Osteoblast (primary cell): ENCODE measurements around the gene ARMC7. TPM values are rescaled to one million over a fixed set of nuclear protein-coding genes. Genes with fewer than 3 reads are reported as not detected.

ENCODE experiments used
- DNase-seq: peaks from one replicate; pipeline ENCODE4 v3.0.0; 2011; ENCODE audit warnings: low spot score, mixed read lengths; ENCODE audit not compliant: insufficient read length; ENCODE audit errors: missing footprints
- H2AFZ ChIP-seq: 2 replicates; pipeline ENCODE4 v1.6.0; 2011; ENCODE audit warnings: mild to moderate bottlenecking, low read length
- H3K27ac ChIP-seq: 2 replicates; pipeline ENCODE4 v1.5.1; 2011; ENCODE audit warnings: mild to moderate bottlenecking, low read depth, low read length, moderate library complexity
- H3K27me3 ChIP-seq: 2 replicates; pipeline ENCODE4 v1.6.0; 2012; ENCODE audit warnings: mild to moderate bottlenecking, control low read depth, inconsistent platforms, low read length, moderate library complexity; ENCODE audit not compliant: insufficient read depth
- H3K36me3 ChIP-seq: 2 replicates; pipeline ENCODE4 v1.5.1; 2011; ENCODE audit warnings: mild to moderate bottlenecking, low read length, control low read depth, moderate library complexity; ENCODE audit not compliant: insufficient read depth
- H3K4me1 ChIP-seq: 2 replicates; pipeline ENCODE4 v1.5.1; 2011; ENCODE audit warnings: mild to moderate bottlenecking, low read length, control low read depth, moderate library complexity; ENCODE audit not compliant: insufficient read depth
- H3K4me2 ChIP-seq: 2 replicates; pipeline ENCODE4 v1.6.0; 2011; ENCODE audit warnings: mild to moderate bottlenecking, low read length; ENCODE audit not compliant: insufficient read depth
- H3K4me3 ChIP-seq: fragments of 200-600 bp; sonication (generic); 3 replicates; pipeline ENCODE4 v1.5.1; 2012; ENCODE audit warnings: mild to moderate bottlenecking, low read length, inconsistent platforms; ENCODE audit not compliant: insufficient read depth
- H3K79me2 ChIP-seq: 2 replicates; pipeline ENCODE4 v1.6.0; 2012; ENCODE audit warnings: mild to moderate bottlenecking, low read length, control low read depth, inconsistent platforms; ENCODE audit not compliant: insufficient read depth
- H3K9me3 ChIP-seq: 2 replicates; pipeline ENCODE4 v1.5.1; 2011; ENCODE audit warnings: low read depth, low read length, control low read depth
- H4K20me1 ChIP-seq: 2 replicates; pipeline ENCODE4 v1.6.0; 2012; ENCODE audit warnings: mild to moderate bottlenecking, low read length, control low read depth; ENCODE audit not compliant: insufficient read depth
- total RNA-seq: library from RNA; depleted of rRNA; stranded (reverse); fragments of >200 nt; gene quantifications from 2 replicates; pipeline ENCODE4 v1.2.3, GENCODE V29; 2012
- TF ChIP-seq, protein P1 (sequence below): IDR thresholded peaks from 2 replicates; pipeline ENCODE4 v1.5.1; 2011; ENCODE audit warnings: mild to moderate bottlenecking, low read depth, low read length, moderate library complexity; ENCODE audit errors: extremely low read depth

The ARMC7 gene
- total RNA-seq, 1 donor = 3.3 TPM

DNA sequence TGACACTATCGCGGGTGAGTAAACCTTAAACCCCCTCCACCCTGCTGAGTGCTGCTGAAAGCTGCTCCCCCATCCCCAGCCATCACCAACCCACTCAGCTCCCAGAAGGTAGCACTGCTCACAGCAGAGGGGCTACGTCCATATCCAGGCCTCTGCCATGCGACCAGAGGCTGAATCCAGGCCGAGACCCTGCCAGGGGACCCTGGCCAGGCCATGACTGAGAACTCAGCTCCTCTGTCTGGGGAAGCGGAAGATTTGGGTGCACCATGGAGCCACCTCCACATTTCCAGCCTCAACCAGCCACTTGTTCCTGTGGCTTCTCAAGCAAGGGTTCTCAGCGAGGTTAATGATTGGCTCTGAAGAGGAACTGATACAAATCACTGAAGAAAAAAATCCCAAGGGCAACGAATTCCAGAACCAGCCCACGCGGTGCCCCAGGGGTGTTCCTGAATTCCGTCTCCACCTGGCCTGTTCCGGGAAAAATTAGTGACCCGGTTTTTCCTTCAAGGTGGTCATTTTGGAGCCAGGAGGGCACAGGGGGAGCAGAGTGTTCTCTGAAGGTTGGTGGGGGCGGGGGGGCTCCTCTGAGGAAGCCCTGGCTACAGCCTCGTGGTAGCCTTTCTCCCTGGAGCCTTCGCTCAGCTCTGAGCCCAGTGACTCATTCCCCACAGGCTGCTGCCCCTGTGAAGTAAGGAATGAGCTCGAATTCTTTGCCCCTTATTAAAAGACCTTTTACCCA is 31.3 kb upstream of the ARMC7 start:
- no peaks in the 10 kb centered on the region for H4K20me1 ChIP-seq
- peaks cover 37% of the 10 kb centered on the region for H3K4me1 ChIP-seq
- peak overlapping the region; percentile 64 for H3K4me2 ChIP-seq
- H3K27me3 ChIP-seq = no peaks in the 10 kb centered on the region
- peak overlapping the region; percentile 76 for H2AFZ ChIP-seq
- peak overlapping the region; percentile 83 for H3K27ac ChIP-seq
- TF ChIP-seq, protein P1, sequence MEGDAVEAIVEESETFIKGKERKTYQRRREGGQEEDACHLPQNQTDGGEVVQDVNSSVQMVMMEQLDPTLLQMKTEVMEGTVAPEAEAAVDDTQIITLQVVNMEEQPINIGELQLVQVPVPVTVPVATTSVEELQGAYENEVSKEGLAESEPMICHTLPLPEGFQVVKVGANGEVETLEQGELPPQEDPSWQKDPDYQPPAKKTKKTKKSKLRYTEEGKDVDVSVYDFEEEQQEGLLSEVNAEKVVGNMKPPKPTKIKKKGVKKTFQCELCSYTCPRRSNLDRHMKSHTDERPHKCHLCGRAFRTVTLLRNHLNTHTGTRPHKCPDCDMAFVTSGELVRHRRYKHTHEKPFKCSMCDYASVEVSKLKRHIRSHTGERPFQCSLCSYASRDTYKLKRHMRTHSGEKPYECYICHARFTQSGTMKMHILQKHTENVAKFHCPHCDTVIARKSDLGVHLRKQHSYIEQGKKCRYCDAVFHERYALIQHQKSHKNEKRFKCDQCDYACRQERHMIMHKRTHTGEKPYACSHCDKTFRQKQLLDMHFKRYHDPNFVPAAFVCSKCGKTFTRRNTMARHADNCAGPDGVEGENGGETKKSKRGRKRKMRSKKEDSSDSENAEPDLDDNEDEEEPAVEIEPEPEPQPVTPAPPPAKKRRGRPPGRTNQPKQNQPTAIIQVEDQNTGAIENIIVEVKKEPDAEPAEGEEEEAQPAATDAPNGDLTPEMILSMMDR = no peak
- H3K4me3 ChIP-seq = peak overlapping the region; percentile 33
- no peaks in the 10 kb centered on the region for H3K79me2 ChIP-seq
- H3K36me3 ChIP-seq = no peaks in the 10 kb centered on the region
- no peaks in the 10 kb centered on the region for H3K9me3 ChIP-seq
- peak; percentile 99 for DNase-seq

DNA sequence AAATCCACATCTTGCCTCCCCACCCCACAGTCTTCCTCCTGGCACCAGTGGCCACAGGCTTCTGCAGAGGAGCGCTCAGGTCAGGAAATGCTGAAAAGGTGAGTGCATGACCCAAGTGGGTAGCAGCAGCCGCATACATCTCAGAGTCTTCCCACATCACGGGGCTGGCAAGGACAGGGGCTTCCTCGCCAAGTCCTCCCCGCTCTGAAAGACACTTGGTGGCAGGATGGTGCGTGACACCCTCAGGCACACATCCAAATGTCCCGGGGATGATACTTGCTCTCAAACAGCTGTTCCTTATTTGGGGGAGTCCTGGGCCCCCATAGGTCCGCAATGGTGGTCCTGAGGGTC is 30.8 kb upstream of the ARMC7 start:
- no peaks in the 10 kb centered on the region for H3K27me3 ChIP-seq
- no peaks in the 10 kb centered on the region for H3K36me3 ChIP-seq
- peak overlapping the region; percentile 64 for H3K4me2 ChIP-seq
- TF ChIP-seq, protein P1 = no peak
- H3K9me3 ChIP-seq = no peaks in the 10 kb centered on the region
- no peak overlapping the region for H2AFZ ChIP-seq
- H4K20me1 ChIP-seq = no peaks in the 10 kb centered on the region
- H3K27ac ChIP-seq = peak overlapping the region; percentile 83
- no peaks in the 10 kb centered on the region for H3K79me2 ChIP-seq
- DNase-seq = no peak
- peaks cover 40% of the 10 kb centered on the region for H3K4me1 ChIP-seq
- H3K4me3 ChIP-seq = peak overlapping the region; percentile 33

DNA sequence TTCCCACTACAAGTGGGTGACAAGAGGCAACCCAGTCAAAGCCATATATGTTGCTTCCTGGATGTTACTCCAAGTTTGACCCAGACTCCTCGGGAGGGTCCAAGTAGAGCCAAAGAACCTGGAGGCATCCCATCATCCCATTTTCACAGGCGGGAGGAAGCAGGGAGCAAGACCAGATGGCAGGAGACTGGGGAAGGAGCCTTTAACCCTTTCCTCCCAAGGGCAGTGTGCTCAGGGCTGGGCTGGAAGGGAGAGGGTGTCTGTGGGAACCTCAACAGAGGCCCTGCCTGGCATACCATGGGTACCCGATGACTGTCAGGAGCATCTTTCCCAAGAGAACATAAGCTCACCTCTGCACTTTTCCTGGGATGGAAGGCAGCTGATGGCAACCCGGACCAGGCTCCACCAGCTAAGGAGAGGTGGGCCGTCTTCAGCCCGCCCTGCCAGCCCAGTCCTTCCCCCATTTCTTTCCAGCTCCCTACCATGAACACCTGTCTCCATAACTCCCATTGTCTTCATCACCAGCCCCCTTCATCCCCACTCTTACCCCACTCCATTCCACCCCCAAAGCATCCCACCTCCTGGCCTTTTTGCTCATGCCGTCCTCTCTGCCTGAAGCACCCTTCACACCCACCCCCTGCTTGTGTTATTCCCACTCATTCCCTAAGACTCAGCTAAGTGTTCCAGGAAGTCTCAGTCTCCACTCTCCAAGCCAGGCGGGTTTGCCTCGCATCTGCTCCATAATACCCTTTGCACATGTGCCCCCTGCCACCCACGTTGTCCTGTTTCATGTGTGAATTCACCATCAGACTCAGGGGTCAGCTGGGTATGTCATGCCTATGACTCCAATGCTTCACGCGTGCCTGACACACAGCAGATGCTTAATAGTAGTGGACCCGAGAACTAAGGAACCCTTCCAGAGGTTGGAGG is 27.9 kb upstream of the ARMC7 start:
- Histone ChIP-seq H3K36me3 (no peaks in the 10 kb centered on the region), H3K27me3 (no peaks in the 10 kb centered on the region), H2AFZ (no peak overlapping the region), H3K79me2 (no peaks in the 10 kb centered on the region), H3K27ac (no peak overlapping the region), H3K4me1 (peaks cover 51% of the 10 kb centered on the region), H4K20me1 (no peaks in the 10 kb centered on the region), H3K4me3 (no peak overlapping the region), H3K4me2 (no peak overlapping the region), H3K9me3 (no peaks in the 10 kb centered on the region)
- TF ChIP-seq, protein P1 = no peak
- DNase-seq = peak; percentile 67

DNA sequence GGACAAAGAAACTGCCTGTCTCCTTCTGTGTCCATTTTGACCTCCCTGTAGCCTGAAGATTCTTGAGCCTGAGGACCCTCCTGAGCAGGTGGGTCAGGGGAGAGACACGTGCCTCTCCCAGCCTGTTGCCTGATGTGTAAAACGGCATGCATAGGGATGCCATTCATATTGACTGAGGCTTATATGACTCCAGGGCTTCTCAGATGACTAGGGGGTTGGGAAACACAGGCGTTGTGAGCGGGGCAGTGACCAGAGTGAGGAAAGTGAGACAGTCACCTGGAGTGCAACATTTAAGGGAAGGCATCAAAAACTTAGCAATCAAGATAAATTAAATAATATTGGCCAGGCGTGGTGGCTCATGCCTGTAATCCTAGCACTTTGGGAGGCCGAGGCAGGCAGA is 27.1 kb upstream of the ARMC7 start:
- no peaks in the 10 kb centered on the region for H3K9me3 ChIP-seq
- H3K4me2 ChIP-seq = no peak overlapping the region
- H3K4me3 ChIP-seq = no peak overlapping the region
- no peaks in the 10 kb centered on the region for H3K36me3 ChIP-seq
- peaks cover 51% of the 10 kb centered on the region for H3K4me1 ChIP-seq
- no peaks in the 10 kb centered on the region for H3K27me3 ChIP-seq
- TF ChIP-seq, protein P1 = no peak
- no peaks in the 10 kb centered on the region for H4K20me1 ChIP-seq
- no peak overlapping the region for H3K27ac ChIP-seq
- H2AFZ ChIP-seq = no peak overlapping the region
- DNase-seq = peak; percentile 35
- H3K79me2 ChIP-seq = no peaks in the 10 kb centered on the region
